Measurements from ENCODE around the gene LYSMD2.

DNA sequence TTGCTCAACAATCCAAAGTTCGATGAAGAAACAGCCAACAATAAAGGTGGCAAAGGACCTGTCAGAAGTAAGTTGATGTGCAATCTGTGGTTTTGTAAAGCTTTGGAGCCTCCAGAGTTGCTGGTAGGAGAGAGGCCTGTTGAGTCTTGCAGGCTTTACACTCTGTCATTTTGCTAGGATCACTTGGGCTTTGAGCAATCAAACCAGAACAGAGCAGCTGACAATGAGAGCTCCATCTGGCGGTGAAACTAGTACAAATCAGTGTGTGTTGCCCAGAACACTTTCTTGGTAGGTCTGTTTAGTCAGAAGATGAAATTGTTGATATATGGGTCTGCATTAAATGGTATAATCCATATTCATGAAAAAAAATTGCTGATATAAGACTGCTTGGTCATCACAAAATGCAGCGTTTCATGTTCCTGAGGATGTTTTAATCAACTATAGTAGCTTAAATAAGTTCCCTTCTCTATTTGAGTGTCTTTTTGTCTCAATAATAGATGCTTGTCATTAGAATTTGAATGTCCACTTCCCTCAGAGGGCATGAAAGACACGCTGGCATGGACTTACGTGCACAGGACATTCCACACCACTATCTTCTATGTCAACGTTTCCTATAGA is 39.6 kb upstream of the LYSMD2 start:
- no peak for TF ChIP-seq EZH2 (IDR thresholded peaks at IDR 0.05)
- no peak for TF ChIP-seq POLR2AphosphoS5 (IDR thresholded peaks at IDR 0.05; ENCODE audit: borderline replicate concordance, low read depth, low read length)
- no peak for TF ChIP-seq FOXP2 (optimal IDR thresholded peaks at IDR 0.05; ENCODE audit: control extremely low read depth, extremely low read length, insufficient read depth)
